Bronchial epithelial cell (primary cell): ENCODE results near the gene IPMK. TPM values are rescaled to one million over a fixed set of nuclear protein-coding genes. Genes with fewer than 3 reads are reported as not detected.
A peak's percentile ranks its signal among the peaks of the same experiment; 100 is the strongest.
"Not testable (repeated sequence)": the region's sequence is repeated elsewhere in the genome, so short reads cannot be mapped to it uniquely, and the experiment has no call there.

Experiments
- DNase-seq: peaks from one replicate; pipeline ENCODE4 v3.0.0-alpha.2; 2010; ENCODE audit warnings: low read depth
- FAIRE-seq: peaks from 2 replicates; lab custom pipeline; 2011; peaks lifted over from hg19 to GRCh38; lab: Jason Lieb, UNC
- H3K27me3 ChIP-seq: 2 replicates; pipeline ENCODE4 v1.5.1; 2011; ENCODE audit warnings: low read length; ENCODE audit not compliant: control insufficient read depth, insufficient read depth
- H3K36me3 ChIP-seq: 2 replicates; pipeline ENCODE4 v1.5.1; 2011; ENCODE audit warnings: low read length; ENCODE audit not compliant: control insufficient read depth, insufficient read depth
- H3K4me3 ChIP-seq: 2 replicates; pipeline ENCODE4 v1.5.1; 2011; ENCODE audit warnings: mild to moderate bottlenecking, low read depth, low read length, control low read depth
- total RNA-seq: library from RNA; depleted of rRNA; stranded (reverse); fragments of >200 nt; gene quantifications from 2 replicates; pipeline ENCODE4 v1.2.1, GENCODE V29; 2014
- TF ChIP-seq, protein P1 (sequence below): IDR thresholded peaks from 2 replicates; pipeline ENCODE4 v1.5.1; 2011; ENCODE audit warnings: mild to moderate bottlenecking, moderate library complexity, low read length, control low read depth, inconsistent platforms; ENCODE audit not compliant: insufficient read depth, severe bottlenecking

The IPMK gene
- total RNA-seq, 1 donor from 2014 or later = 6.3 TPM

DNA sequence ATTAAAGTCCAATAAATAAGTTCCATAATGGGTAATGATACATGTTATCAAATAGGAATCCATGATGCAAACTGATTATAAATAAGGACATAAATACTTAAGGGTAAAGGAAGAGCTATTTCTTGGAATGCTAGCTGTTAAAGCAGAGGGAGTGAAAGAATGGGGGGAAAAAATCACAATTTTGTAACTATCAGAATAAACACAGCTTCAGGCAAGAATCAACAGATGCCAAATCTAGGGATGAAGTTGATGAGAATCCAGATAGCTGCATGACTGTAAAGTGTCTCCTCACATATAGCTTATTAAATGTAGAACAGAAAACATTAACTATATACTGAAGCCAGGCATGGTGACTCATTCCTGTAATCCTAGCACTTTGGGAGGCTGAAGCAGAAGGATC lies 4.9 kb downstream of the IPMK start:
- TF ChIP-seq, protein P1, sequence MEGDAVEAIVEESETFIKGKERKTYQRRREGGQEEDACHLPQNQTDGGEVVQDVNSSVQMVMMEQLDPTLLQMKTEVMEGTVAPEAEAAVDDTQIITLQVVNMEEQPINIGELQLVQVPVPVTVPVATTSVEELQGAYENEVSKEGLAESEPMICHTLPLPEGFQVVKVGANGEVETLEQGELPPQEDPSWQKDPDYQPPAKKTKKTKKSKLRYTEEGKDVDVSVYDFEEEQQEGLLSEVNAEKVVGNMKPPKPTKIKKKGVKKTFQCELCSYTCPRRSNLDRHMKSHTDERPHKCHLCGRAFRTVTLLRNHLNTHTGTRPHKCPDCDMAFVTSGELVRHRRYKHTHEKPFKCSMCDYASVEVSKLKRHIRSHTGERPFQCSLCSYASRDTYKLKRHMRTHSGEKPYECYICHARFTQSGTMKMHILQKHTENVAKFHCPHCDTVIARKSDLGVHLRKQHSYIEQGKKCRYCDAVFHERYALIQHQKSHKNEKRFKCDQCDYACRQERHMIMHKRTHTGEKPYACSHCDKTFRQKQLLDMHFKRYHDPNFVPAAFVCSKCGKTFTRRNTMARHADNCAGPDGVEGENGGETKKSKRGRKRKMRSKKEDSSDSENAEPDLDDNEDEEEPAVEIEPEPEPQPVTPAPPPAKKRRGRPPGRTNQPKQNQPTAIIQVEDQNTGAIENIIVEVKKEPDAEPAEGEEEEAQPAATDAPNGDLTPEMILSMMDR = no peak
- DNase-seq (no peak), FAIRE-seq (no peak)
- H3K27me3 ChIP-seq = no peaks in the 10 kb centered on the region
- H3K36me3 ChIP-seq = no peaks in the 10 kb centered on the region
- H3K4me3 ChIP-seq = no peak overlapping the region

DNA sequence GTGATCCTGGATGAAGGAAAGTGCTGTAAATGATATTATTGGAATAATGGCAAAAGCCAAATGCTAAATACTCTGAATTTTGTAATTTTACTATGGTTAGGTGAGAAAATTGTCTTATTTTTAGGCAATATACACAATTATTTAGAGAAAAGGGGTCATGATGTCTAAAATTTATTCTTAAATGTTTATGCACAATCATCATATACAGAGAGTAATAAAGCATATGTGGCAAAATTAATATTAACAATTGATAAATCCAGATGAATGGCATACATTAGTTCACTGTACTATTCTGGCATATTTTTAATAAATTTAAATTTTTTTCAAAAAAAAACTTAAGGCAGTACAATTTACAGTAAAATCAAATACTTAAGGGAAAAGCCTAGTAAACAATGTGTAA lies 7.4 kb downstream of the IPMK start:
- TF ChIP-seq, protein P1 = no peak
- FAIRE-seq (no peak), DNase-seq (no peak)
- Histone ChIP-seq H3K4me3 (no peak overlapping the region), H3K27me3 (no peaks in the 10 kb centered on the region), H3K36me3 (no peaks in the 10 kb centered on the region)

DNA sequence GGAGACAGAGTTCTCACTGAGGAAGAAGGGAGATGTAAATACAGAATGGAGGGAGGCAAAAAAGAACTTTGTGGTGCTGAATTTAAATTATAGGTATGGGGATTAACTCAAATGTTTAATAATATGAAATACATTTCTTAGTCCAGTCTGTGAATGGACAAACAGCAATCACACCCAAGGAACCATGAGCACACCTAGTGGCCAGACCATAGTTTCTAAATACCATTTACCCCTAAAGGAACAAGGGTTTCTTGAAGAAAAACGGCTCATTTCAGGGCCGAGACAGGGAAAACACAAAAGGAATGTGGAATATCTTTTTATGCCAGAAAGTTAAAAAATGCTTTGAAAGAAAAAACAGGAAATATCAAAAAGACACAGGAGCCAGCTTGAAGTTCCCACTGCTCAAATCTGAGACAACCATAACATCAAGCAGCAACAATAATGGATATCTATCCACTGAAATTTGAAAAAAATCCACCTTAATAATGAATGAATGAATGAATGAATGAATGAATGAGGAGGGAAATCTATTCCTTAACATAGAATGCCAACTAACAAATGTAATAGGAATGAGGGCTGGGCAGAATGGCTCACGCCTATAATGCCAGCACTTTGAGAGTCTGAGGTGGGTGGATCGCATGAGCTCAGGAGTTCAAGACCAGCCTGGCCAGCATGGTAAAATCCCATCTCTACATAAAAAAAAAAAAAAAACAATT lies 8.6 kb downstream of the IPMK start:
- FAIRE-seq (no peak), DNase-seq (no peak)
- Histone ChIP-seq H3K27me3 (no peaks in the 10 kb centered on the region), H3K36me3 (no peaks in the 10 kb centered on the region), H3K4me3 (no peak overlapping the region)
- TF ChIP-seq, protein P1 = peak; percentile 10

DNA sequence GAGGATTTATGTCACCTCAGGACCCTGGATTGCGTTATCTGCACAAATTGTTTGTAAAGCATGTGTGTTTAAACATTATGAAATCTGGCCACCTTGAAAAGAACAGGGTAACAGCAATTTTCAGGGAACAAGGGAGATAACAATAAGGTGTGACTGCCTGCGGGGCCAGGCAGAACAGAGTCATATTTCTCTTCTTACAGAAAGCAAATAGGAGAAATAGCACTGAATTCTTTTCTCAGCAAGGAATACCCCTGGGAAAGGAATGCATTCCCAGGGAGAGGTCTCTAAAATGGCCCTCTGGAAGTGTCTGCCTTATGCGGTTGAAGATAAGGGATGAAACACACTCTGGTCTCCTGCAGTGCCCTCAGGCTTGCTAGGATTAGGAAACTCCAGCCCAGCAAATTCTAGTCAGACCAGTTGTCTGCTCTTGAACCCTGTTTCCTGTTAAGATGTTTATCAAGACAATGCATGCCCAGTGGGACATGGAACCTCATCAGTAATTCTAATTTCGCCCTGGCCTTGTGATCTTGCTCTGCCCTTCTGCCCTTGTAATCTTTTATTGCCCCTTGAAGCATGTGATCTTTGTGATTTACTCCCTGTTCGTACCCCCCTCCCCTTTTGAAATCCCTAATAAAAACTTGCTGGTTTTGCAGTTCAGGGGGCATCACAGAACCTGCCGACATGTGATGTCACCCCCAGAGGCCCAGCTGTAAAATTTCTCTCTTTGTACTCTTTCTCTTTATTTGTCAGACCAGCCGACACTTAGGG lies 11.5 kb downstream of the IPMK start:
- H3K36me3 ChIP-seq, H3K4me3 ChIP-seq, H3K27me3 ChIP-seq, FAIRE-seq: not testable (repeated sequence)
- peak; percentile 51 for DNase-seq

DNA sequence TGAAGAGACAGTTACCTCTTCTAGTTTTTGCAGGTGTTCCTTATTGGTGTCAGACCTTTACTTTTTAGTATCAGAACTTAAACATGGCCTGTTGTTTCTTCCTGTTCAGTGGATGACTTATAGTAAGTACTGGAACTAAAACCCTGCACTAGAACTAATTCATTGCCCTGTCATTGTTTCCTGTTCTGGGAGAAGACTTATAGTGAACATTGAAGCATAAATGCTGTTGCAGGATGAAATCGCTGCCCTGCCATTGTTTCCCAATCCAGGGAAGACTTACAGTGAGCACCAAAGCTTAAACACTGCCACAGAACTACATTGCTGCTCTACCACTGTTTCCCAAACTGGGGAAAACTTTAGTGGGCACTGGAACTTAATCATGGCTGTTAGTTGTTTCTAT lies 13.1 kb downstream of the IPMK start:
- Histone ChIP-seq H3K27me3 (no peaks in the 10 kb centered on the region), H3K36me3 (no peaks in the 10 kb centered on the region), H3K4me3 (no peak overlapping the region)
- FAIRE-seq (peak; percentile 62), DNase-seq (no peak)
- TF ChIP-seq, protein P1 = no peak

DNA sequence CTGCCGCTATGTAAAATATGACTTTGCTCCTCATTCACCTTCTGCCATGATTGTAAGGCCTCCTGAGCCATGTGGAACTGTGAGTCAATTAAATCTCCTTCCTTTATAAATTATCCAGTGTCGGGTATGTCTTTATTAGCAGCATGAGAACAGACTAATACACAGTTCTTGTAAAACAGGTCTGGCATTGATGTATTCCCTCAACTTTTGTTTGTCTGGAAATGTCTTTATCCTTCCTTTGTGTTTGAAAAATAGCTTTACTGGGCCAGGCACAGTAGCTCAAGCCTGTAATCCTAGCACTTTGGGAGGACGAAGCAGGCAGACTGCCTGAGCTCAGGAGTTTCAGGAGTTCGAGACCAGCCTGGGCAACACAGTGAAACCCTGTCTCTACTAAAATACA lies 14.5 kb downstream of the IPMK start:
- no peaks in the 10 kb centered on the region for H3K27me3 ChIP-seq
- DNase-seq (no peak), FAIRE-seq (no peak)
- H3K4me3 ChIP-seq = no peak overlapping the region
- TF ChIP-seq, protein P1 = no peak
- no peaks in the 10 kb centered on the region for H3K36me3 ChIP-seq

DNA sequence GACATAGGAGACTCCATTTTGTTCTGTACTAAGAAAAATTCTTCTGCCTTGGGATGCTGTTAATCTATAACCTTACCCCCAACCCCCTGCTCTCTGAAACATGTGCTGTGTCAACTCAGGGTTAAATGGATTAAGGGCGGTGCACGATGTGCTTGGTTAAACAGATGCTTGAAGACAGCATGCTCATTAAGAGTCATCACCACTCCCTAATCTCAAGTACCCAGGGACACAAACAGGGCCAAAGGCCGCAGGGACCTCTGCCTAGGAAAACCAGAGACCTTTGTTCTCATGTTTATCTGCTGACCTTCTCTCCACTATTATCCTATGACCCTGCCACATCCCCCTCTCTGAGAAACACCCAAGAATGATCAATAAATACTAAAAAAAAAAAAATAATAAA lies 23.0 kb downstream of the IPMK start:
- not testable (repeated sequence) for H3K4me3 ChIP-seq, H3K36me3 ChIP-seq, DNase-seq, FAIRE-seq, H3K27me3 ChIP-seq

DNA sequence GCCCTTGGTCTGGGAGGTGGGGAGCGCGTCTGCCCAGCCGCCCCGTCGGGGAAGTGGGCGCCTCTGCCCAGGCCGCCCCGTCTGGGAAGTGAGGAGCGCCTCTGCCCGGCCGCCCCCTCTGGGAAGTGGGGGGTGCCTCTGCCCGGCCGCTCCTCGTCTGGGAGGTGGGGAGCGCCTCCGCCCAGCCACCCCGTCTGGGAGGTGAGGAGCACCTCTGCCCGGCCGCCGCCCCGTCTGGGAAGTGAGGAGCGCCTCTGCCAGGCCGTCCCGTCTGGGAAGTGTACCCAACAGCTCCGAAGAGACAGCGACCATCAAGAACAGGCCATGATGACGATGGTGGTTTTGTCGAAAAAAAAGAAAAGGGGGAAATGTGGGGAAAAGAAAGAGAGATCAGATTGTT lies 23.5 kb downstream of the IPMK start:
- H3K4me3 ChIP-seq, H3K27me3 ChIP-seq, FAIRE-seq: not testable (repeated sequence)

DNA sequence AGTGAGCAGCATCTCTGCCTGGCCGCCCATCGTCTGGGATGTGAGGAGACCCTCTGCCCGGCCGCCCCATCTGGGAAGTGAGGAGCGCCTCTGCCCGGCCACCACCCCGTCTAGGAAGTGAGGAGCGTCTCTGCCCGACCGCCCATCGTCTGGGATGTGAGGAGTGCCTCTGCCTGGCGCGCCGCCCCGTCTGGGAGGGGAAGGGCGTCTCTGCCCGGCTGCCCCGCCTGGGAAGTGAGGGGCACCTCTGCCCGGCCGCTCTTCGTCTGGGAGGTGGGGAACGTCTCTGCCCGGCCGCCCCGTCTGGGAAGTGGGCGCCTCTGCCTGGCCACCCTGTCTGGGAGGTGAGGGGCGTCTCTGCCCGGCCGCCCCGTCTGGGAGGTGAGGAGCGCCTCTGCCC lies 23.9 kb downstream of the IPMK start:
- not testable (repeated sequence) for H3K36me3 ChIP-seq, H3K4me3 ChIP-seq, FAIRE-seq, DNase-seq, H3K27me3 ChIP-seq

More for the DNA sequence above, 23.5 kb downstream of the IPMK start:
- H3K36me3 ChIP-seq, DNase-seq: not testable (repeated sequence)
